HK-2 (cell line): Measurements from ENCODE around the gene PRKAA1.
"Not testable (repeated sequence)": the region's sequence is repeated elsewhere in the genome, so short reads cannot be mapped to it uniquely, and the experiment has no call there.

Experiments
- DNase-seq: peaks from one replicate; pipeline ENCODE4 v3.0.0-alpha.2; 2018; ENCODE audit not compliant: unreplicated experiment

PRKAA1 gene

GRCh38 chr5:40825461-40826043, 27.4 kb upstream of the PRKAA1 start:
- DNase-seq: peak; percentile 24

GRCh38 chr5:40823459-40823858, 25.3 kb upstream of the PRKAA1 start:
- DNase-seq: no peak

GRCh38 chr5:40813698-40814281, 15.6 kb upstream of the PRKAA1 start:
- no peak for DNase-seq

- no peak for DNase-seq
Observed at GRCh38 chr5:40812125-40812524, 14.0 kb upstream of the PRKAA1 start.

- DNase-seq: no peak
Observed at GRCh38 chr5:40801771-40802562, 3.8 kb upstream of the PRKAA1 start.

GRCh38 chr5:40799258-40799657, 1.1 kb upstream of the PRKAA1 start:
- no peak for DNase-seq

- no peak for DNase-seq
Observed at GRCh38 chr5:40798801-40799210, 632 bp upstream of the PRKAA1 start.

- peak; percentile 73 for DNase-seq
Observed at GRCh38 chr5:40797273-40798011, 732 bp downstream of the PRKAA1 start.

- no peak for DNase-seq
Observed at GRCh38 chr5:40796487-40796889, 1.7 kb downstream of the PRKAA1 start.

- DNase-seq: not testable (repeated sequence)
Observed at GRCh38 chr5:40794877-40795276, 3.3 kb downstream of the PRKAA1 start.

GRCh38 chr5:40794340-40794739, 3.8 kb downstream of the PRKAA1 start:
- not testable (repeated sequence) for DNase-seq

GRCh38 chr5:40792691-40793090, 5.5 kb downstream of the PRKAA1 start:
- not testable (repeated sequence) for DNase-seq

- DNase-seq: no peak
Observed at GRCh38 chr5:40791715-40792139, 6.4 kb downstream of the PRKAA1 start.

- no peak for DNase-seq
Observed at GRCh38 chr5:40790947-40791593, 7.1 kb downstream of the PRKAA1 start.

GRCh38 chr5:40788941-40789340, 9.2 kb downstream of the PRKAA1 start:
- DNase-seq: not testable (repeated sequence)

- DNase-seq: no peak
Observed at GRCh38 chr5:40787986-40788385, 10.2 kb downstream of the PRKAA1 start.

GRCh38 chr5:40786664-40787063, 11.5 kb downstream of the PRKAA1 start:
- DNase-seq: not testable (repeated sequence)

GRCh38 chr5:40784916-40785315, 13.3 kb downstream of the PRKAA1 start:
- DNase-seq: no peak

- no peak for DNase-seq
Observed at GRCh38 chr5:40784027-40784653, 14.0 kb downstream of the PRKAA1 start.

GRCh38 chr5:40781843-40782409, 16.2 kb downstream of the PRKAA1 start:
- DNase-seq: no peak

GRCh38 chr5:40780858-40781257, 17.3 kb downstream of the PRKAA1 start:
- no peak for DNase-seq
